ENCODE data around the gene MCC. TPM values are rescaled to one million over a fixed set of nuclear protein-coding genes. Genes with fewer than 3 reads are reported as not detected.

Gene MCC
- total RNA-seq, 3 donors from 2014 or later (not counting 1 experiment from before 2014, with no cell fraction given): 0.68 to 1.8 (median 1.4) TPM

DNA sequence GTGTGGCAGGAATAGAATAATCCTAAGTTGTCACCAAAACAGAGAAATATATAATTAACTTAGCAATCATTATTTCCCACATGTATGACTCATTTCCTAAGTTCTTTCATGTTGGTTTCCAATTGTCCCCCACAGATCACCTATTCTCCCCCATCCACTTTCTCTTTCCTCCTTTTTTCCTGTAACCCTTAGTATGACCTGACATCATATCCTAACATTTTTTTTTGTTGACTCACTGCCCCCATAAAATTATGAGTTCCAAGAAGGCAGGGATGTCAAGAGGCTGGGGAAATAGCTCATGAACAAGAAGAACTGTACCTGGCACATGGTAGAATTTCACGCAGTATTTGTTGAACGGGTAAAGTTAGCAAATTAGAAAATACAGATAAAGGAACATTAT is 324.9 kb downstream of the MCC start:
- TF ChIP-seq, protein P1, sequence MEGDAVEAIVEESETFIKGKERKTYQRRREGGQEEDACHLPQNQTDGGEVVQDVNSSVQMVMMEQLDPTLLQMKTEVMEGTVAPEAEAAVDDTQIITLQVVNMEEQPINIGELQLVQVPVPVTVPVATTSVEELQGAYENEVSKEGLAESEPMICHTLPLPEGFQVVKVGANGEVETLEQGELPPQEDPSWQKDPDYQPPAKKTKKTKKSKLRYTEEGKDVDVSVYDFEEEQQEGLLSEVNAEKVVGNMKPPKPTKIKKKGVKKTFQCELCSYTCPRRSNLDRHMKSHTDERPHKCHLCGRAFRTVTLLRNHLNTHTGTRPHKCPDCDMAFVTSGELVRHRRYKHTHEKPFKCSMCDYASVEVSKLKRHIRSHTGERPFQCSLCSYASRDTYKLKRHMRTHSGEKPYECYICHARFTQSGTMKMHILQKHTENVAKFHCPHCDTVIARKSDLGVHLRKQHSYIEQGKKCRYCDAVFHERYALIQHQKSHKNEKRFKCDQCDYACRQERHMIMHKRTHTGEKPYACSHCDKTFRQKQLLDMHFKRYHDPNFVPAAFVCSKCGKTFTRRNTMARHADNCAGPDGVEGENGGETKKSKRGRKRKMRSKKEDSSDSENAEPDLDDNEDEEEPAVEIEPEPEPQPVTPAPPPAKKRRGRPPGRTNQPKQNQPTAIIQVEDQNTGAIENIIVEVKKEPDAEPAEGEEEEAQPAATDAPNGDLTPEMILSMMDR (IDR thresholded peaks at IDR 0.05): no peak
- H3K4me3 Mint-ChIP-seq: no peak overlapping the region
- no peaks in the 10 kb centered on the region for H3K4me1 ChIP-seq (ENCODE audit: control insufficient read depth, insufficient read depth, low read length)
- intact Hi-C loops (cut with micrococcal nuclease): no loop called here
- peaks cover 18 to 53% of the 10 kb centered on the region in 2 donors for H3K27me3 Mint-ChIP-seq (ENCODE audit: low read depth in 2 of 2)
- no peaks in the 10 kb centered on the region for H3K9me3 ChIP-seq (ENCODE audit: control insufficient read depth, insufficient read depth, low read length)
- no peaks in the 10 kb centered on the region for H3K36me3 ChIP-seq (ENCODE audit: control insufficient read depth, insufficient read depth, low read length)
- WGBS (ENCODE audit: insufficient coverage): no CpG with 5 or more reads among the region's 2 CpGs
- H3K27ac ChIP-seq (ENCODE audit: low read length): no peak overlapping the region
- ATAC-seq: no peak
- DNase-seq: no peak
- no peak overlapping the region for H3K27ac Mint-ChIP-seq
- no peak overlapping the region for H3K4me3 ChIP-seq (ENCODE audit: low read length)
- no peaks in the 10 kb centered on the region for H3K9me3 Mint-ChIP-seq
- peaks cover 3% of the 10 kb centered on the region for H3K27me3 ChIP-seq (ENCODE audit: control insufficient read depth, insufficient read depth, low read length)
- no peaks in the 10 kb centered on the region for H3K4me1 Mint-ChIP-seq
- H3K36me3 Mint-ChIP-seq: no peaks in the 10 kb centered on the region

GRCh38 chr5:113162770-113163169 is 325.5 kb downstream of the MCC start:
- H3K9me3 ChIP-seq (ENCODE audit: control insufficient read depth, insufficient read depth, low read length): no peaks in the 10 kb centered on the region
- intact Hi-C loops (cut with micrococcal nuclease): no loop called here
- H3K27ac ChIP-seq (ENCODE audit: low read length): no peak overlapping the region
- WGBS (ENCODE audit: insufficient coverage): 58% methylated on average over 3 of the region's 3 CpGs
- H3K27me3 Mint-ChIP-seq (ENCODE audit: low read depth in 2 of 2): peaks cover 18 to 52% of the 10 kb centered on the region in 2 donors
- no peak overlapping the region for H3K4me3 Mint-ChIP-seq
- no peaks in the 10 kb centered on the region for H3K36me3 Mint-ChIP-seq
- H3K27ac Mint-ChIP-seq: no peak overlapping the region
- no peaks in the 10 kb centered on the region for H3K4me1 ChIP-seq (ENCODE audit: control insufficient read depth, insufficient read depth, low read length)
- ATAC-seq (no peak), DNase-seq (no peak)
- peaks cover 3% of the 10 kb centered on the region for H3K27me3 ChIP-seq (ENCODE audit: control insufficient read depth, insufficient read depth, low read length)
- no peaks in the 10 kb centered on the region for H3K36me3 ChIP-seq (ENCODE audit: control insufficient read depth, insufficient read depth, low read length)
- no peaks in the 10 kb centered on the region for H3K9me3 Mint-ChIP-seq
- TF ChIP-seq, protein P1 (IDR thresholded peaks at IDR 0.05): no peak
- H3K4me1 Mint-ChIP-seq: no peaks in the 10 kb centered on the region
- H3K4me3 ChIP-seq (ENCODE audit: low read length): no peak overlapping the region

GRCh38 chr5:113162208-113162607 is 326.0 kb downstream of the MCC start:
- no peak overlapping the region for H3K4me3 Mint-ChIP-seq
- Histone ChIP-seq H3K27ac (ENCODE audit: low read length) (no peak overlapping the region), H3K4me1 (ENCODE audit: control insufficient read depth, insufficient read depth, low read length) (no peaks in the 10 kb centered on the region), H3K36me3 (ENCODE audit: control insufficient read depth, insufficient read depth, low read length) (no peaks in the 10 kb centered on the region), H3K27me3 (ENCODE audit: control insufficient read depth, insufficient read depth, low read length) (peaks cover 3% of the 10 kb centered on the region), H3K9me3 (ENCODE audit: control insufficient read depth, insufficient read depth, low read length) (no peaks in the 10 kb centered on the region), H3K4me3 (ENCODE audit: low read length) (no peak overlapping the region)
- ATAC-seq (no peak), DNase-seq (no peak)
- WGBS (ENCODE audit: insufficient coverage): 0% methylated on average over 1 of the region's 3 CpGs
- H3K36me3 Mint-ChIP-seq: no peaks in the 10 kb centered on the region
- TF ChIP-seq, protein P1 (IDR thresholded peaks at IDR 0.05): no peak
- peaks cover 19 to 52% of the 10 kb centered on the region in 2 donors for H3K27me3 Mint-ChIP-seq (ENCODE audit: low read depth in 2 of 2)
- H3K4me1 Mint-ChIP-seq: no peaks in the 10 kb centered on the region
- no peak overlapping the region for H3K27ac Mint-ChIP-seq
- no peaks in the 10 kb centered on the region for H3K9me3 Mint-ChIP-seq
- intact Hi-C loops (cut with micrococcal nuclease): no loop called here

GRCh38 chr5:113161806-113162205 is 326.4 kb downstream of the MCC start:
- Histone ChIP-seq H3K27ac (ENCODE audit: low read length) (no peak overlapping the region), H3K27me3 (ENCODE audit: control insufficient read depth, insufficient read depth, low read length) (peaks cover 3% of the 10 kb centered on the region), H3K9me3 (ENCODE audit: control insufficient read depth, insufficient read depth, low read length) (no peaks in the 10 kb centered on the region), H3K4me3 (ENCODE audit: low read length) (no peak overlapping the region), H3K36me3 (ENCODE audit: control insufficient read depth, insufficient read depth, low read length) (no peaks in the 10 kb centered on the region), H3K4me1 (ENCODE audit: control insufficient read depth, insufficient read depth, low read length) (no peaks in the 10 kb centered on the region)
- TF ChIP-seq, protein P1 (IDR thresholded peaks at IDR 0.05): no peak
- no peak overlapping the region for H3K4me3 Mint-ChIP-seq
- ATAC-seq: no peak
- H3K27ac Mint-ChIP-seq: no peak overlapping the region
- no peaks in the 10 kb centered on the region for H3K4me1 Mint-ChIP-seq
- DNase-seq: no peak
- WGBS (ENCODE audit: insufficient coverage): 92% methylated on average over 4 of the region's 6 CpGs
- H3K27me3 Mint-ChIP-seq (ENCODE audit: low read depth in 2 of 2): peaks cover 18 to 52% of the 10 kb centered on the region in 2 donors
- H3K36me3 Mint-ChIP-seq: no peaks in the 10 kb centered on the region
- H3K9me3 Mint-ChIP-seq: no peaks in the 10 kb centered on the region
- intact Hi-C loops (cut with micrococcal nuclease): no loop called here

Measured in natural killer cell (primary cell).